ENCODE data around the gene SPTBN4. TPM values are rescaled to one million over a fixed set of nuclear protein-coding genes. Genes with fewer than 3 reads are reported as not detected.

Gene SPTBN4
- polyA plus RNA-seq, 1 of the 3 experiments (the other 2 are of a cell fraction) = 3.1 TPM

GRCh38 chr19:40420766-40421765 is 45.7 kb upstream of the SPTBN4 start (continued):
- no peak for TF ChIP-seq GATA2 (CRISPR knock-in tag; IDR thresholded peaks at IDR 0.05)
- TF ChIP-seq TEAD4 (IDR thresholded peaks at IDR 0.05; ENCODE audit: borderline replicate concordance, insufficient read depth) = peak; percentile 93
- TF ChIP-seq ELF1 (IDR thresholded peaks at IDR 0.05) = peak; percentile 79
- TF ChIP-seq, protein P1, sequence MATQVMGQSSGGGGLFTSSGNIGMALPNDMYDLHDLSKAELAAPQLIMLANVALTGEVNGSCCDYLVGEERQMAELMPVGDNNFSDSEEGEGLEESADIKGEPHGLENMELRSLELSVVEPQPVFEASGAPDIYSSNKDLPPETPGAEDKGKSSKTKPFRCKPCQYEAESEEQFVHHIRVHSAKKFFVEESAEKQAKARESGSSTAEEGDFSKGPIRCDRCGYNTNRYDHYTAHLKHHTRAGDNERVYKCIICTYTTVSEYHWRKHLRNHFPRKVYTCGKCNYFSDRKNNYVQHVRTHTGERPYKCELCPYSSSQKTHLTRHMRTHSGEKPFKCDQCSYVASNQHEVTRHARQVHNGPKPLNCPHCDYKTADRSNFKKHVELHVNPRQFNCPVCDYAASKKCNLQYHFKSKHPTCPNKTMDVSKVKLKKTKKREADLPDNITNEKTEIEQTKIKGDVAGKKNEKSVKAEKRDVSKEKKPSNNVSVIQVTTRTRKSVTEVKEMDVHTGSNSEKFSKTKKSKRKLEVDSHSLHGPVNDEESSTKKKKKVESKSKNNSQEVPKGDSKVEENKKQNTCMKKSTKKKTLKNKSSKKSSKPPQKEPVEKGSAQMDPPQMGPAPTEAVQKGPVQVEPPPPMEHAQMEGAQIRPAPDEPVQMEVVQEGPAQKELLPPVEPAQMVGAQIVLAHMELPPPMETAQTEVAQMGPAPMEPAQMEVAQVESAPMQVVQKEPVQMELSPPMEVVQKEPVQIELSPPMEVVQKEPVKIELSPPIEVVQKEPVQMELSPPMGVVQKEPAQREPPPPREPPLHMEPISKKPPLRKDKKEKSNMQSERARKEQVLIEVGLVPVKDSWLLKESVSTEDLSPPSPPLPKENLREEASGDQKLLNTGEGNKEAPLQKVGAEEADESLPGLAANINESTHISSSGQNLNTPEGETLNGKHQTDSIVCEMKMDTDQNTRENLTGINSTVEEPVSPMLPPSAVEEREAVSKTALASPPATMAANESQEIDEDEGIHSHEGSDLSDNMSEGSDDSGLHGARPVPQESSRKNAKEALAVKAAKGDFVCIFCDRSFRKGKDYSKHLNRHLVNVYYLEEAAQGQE (IDR thresholded peaks at IDR 0.05; ENCODE audit: low read depth, low read length) = no peak
- peak; percentile 64 for TF ChIP-seq NFIC (IDR thresholded peaks at IDR 0.05; ENCODE audit: borderline replicate concordance)
- TF ChIP-seq FOSL2 (IDR thresholded peaks at IDR 0.05; ENCODE audit: borderline replicate concordance, low read depth) = peak; percentile 29; the same call in 1 of the 2 replicates
- peak; percentile 17; the same call in 1 of the 2 replicates for TF ChIP-seq FOXM1 (IDR thresholded peaks at IDR 0.05; ENCODE audit: low read depth)
- TF ChIP-seq, protein P2, sequence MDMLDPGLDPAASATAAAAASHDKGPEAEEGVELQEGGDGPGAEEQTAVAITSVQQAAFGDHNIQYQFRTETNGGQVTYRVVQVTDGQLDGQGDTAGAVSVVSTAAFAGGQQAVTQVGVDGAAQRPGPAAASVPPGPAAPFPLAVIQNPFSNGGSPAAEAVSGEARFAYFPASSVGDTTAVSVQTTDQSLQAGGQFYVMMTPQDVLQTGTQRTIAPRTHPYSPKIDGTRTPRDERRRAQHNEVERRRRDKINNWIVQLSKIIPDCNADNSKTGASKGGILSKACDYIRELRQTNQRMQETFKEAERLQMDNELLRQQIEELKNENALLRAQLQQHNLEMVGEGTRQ (IDR thresholded peaks at IDR 0.05; ENCODE audit: borderline replicate concordance, low read depth, low read length) = no peak

DNA sequence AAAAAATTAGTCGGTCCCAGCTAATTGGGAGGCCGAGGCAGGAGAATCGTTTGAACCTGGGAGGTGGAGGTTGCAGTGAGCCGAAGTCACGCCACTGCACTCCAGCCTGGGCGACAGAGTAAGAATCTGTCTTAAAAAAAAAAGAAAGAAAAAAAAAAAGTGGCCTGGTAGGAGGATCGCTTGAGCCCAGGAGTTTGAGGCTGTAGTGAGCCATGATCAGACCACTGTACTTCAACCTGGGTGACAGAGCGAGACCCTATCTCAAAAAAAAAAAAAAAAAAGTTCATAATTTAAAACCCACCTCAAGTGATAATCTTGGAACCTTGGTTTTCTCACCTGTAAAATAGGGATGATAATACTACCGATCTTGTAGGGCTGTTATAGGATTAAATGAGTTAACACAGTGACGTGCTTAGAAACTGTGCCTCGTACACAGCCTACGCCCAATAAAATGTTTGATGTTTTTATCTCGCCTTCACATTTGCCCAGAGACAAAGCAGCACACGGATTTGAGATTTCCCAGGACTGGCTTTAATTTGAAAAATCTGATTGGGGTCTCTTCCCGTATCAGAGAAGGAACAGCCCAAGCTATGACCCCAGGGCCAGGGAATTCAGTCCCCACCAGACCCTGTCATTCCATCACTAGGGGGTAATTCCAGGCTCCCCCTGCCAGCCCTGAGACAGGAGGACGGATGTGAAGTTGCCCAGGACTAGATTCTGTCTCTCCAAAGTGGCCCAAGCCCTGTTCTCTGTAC is 44.6 kb upstream of the SPTBN4 start:
- Histone ChIP-seq H3K9ac (peak overlapping the region; percentile 82; the same call in 1 of the 2 replicates), H2AFZ (ENCODE audit: low read depth) (no peak overlapping the region), H3K4me1 (ENCODE audit: control insufficient read depth in 1 of 2, insufficient read depth in 2 of 2, low read depth in 1 of 2, low read length in 1 of 2) (peaks cover 6 to 17% of the 10 kb centered on the region in 2 experiments; a peak in 3 of 4 replicates), H3K79me2 (ENCODE audit: insufficient read depth) (peaks cover 36% of the 10 kb centered on the region), H3K36me3 (replicated peaks in 1 of 2; ENCODE audit: control insufficient read depth in 1 of 2, insufficient read depth in 2 of 2, low read length in 1 of 2) (peaks cover 7 to 15% of the 10 kb centered on the region in 2 experiments), H4K20me1 (ENCODE audit: insufficient read depth) (no peaks in the 10 kb centered on the region), H3K4me2 (peak overlapping the region; percentile 87), H3K4me3 (ENCODE audit: low read depth in 2 of 2, low read length in 1 of 2) (no peak overlapping the region), H3K9me2 (no peaks in the 10 kb centered on the region), H3K9me3 (no peaks in the 10 kb centered on the region), H3K27me3 (ENCODE audit: insufficient read depth) (no peaks in the 10 kb centered on the region), H3F3A (replicated peaks; ENCODE audit: insufficient read depth) (peaks cover 35% of the 10 kb centered on the region), H3K27ac (ENCODE audit: low read depth in 2 of 2, low read length in 1 of 2) (peak overlapping the region; percentile 92 to 97)
- TF ChIP-seq EP300 (IDR thresholded peaks at IDR 0.05; ENCODE audit: borderline replicate concordance in 1 of 2, low read depth in 1 of 2, low read length in 1 of 2) (peak in 1 of 2 experiments; percentile 57; a peak in 1 of 4 replicates), JUND (IDR thresholded peaks at IDR 0.05) (no peak), RCOR1 (IDR thresholded peaks at IDR 0.05; ENCODE audit: low read length) (peak; percentile 81)
- ChIA-PET CTCF (interaction anchor here (0.6 to 2.4 kb wide), 5 partner anchors 11 to 451 kb away, joined by 3 to 15 read pairs (median 3); partner anchors contain the start of genes PRX and PSMC4), POLR2A (interaction anchor here (0.8 to 1.7 kb wide), 3 partner anchors 9 to 19 kb away, joined by 3 to 6 read pairs (median 4); no protein-coding TSS in a partner anchor)
- peak; percentile 57 for DNase-seq
- 86% methylated on average over 16 of the region's 16 CpGs for WGBS (ENCODE audit: low lambda C conversion rate)
